Progenitor cell of endocrine pancreas (in vitro differentiated cells): Measurements from ENCODE around the gene TDRD10. TPM values are rescaled to one million over a fixed set of nuclear protein-coding genes. Genes with fewer than 3 reads are reported as not detected.

Experiments
- DNase-seq: peaks from one replicate; pipeline ENCODE4 v3.0.0; 2021; ENCODE audit warnings: low spot score; ENCODE audit not compliant: unreplicated experiment
- H3K27ac Mint-ChIP-seq: 2 replicates; pipeline ENCODE4 v1.8.0; 2021; ENCODE audit warnings: mild to moderate bottlenecking, moderate library complexity, mixed read lengths
- H3K27me3 Mint-ChIP-seq: 2 replicates; pipeline ENCODE4 v1.8.0; 2021; ENCODE audit warnings: mixed read lengths
- H3K36me3 Mint-ChIP-seq: 2 replicates; pipeline ENCODE4 v1.8.0; 2022; ENCODE audit warnings: mixed read lengths; ENCODE audit not compliant: insufficient read depth
- H3K4me1 Mint-ChIP-seq: 2 replicates; pipeline ENCODE4 v1.8.0; 2021; ENCODE audit warnings: low read depth, mixed read lengths
- H3K4me3 Mint-ChIP-seq: 2 replicates; pipeline ENCODE4 v1.8.0; 2021; ENCODE audit warnings: low read depth, mild to moderate bottlenecking, moderate library complexity, mixed read lengths
- H3K9me3 Mint-ChIP-seq: 2 replicates; pipeline ENCODE4 v1.8.0; 2021; ENCODE audit warnings: low read depth, mixed read lengths
- CTCF ChIP-seq: fragments of 200-600 bp; sonication (generic); IDR thresholded peaks from one replicate; pipeline ENCODE4 v1.5.0; 2021; ENCODE audit warnings: antibody characterized with exemption, mild to moderate bottlenecking; ENCODE audit not compliant: unreplicated experiment
- long read RNA-seq: library from polyadenylated mRNA; unstranded; transcript quantifications from one replicate; pipeline ENCODE4 v2.0.0, GENCODE V29; 2020
- total RNA-seq: library from RNA; stranded (reverse); gene quantifications from 2 replicates; pipeline ENCODE4 v1.2.1, GENCODE V29; 2021

Gene TDRD10
- not detected in 2 replicates for total RNA-seq
- long read RNA-seq = 0 reads

- Mint-ChIP-seq H3K27me3 (peaks cover 72% of the 10 kb centered on the region), H3K4me3 (peak within 1 kb of the TSS; percentile 39)
Observed at GRCh38 chr1:154502066-154502743, at the start of gene TDRD10, which contains the start of gene SHE. Gene TDRD10, plus strand, starts transcription at chr1:154502219. Its CDS starts 4,685 bp downstream, at chr1:154506904. Gene SHE, minus strand, starts transcription at chr1:154502412. Its CDS starts 386 bp downstream, at chr1:154502026.

GRCh38 chr1:154453161-154453560, 48.9 kb upstream of the TDRD10 start:
- H3K27ac Mint-ChIP-seq = no peak overlapping the region

More at GRCh38 chr1:154502066-154502743, at the start of gene TDRD10, which contains the start of gene SHE:
- peak; percentile 10 for DNase-seq
- no peak within 1 kb of the TSS for H3K27ac Mint-ChIP-seq
- no peaks in the 10 kb centered on the region for H3K36me3 Mint-ChIP-seq
- TF ChIP-seq CTCF = no peak
- no peaks in the 10 kb centered on the region for H3K9me3 Mint-ChIP-seq
- peaks cover 1% of the 10 kb centered on the region for H3K4me1 Mint-ChIP-seq

GRCh38 chr1:154453574-154454352, 48.3 kb upstream of the TDRD10 start:
- DNase-seq = no peak
- Mint-ChIP-seq H3K9me3 (no peaks in the 10 kb centered on the region), H3K27ac (no peak overlapping the region)

More at GRCh38 chr1:154453161-154453560, 48.9 kb upstream of the TDRD10 start:
- no peak for TF ChIP-seq CTCF
- Mint-ChIP-seq H3K4me1 (no peaks in the 10 kb centered on the region), H3K4me3 (no peak overlapping the region), H3K36me3 (no peaks in the 10 kb centered on the region), H3K9me3 (no peaks in the 10 kb centered on the region), H3K27me3 (peaks cover 16% of the 10 kb centered on the region)
- no peak for DNase-seq

GRCh38 chr1:154454386-154455120, 47.5 kb upstream of the TDRD10 start:
- Mint-ChIP-seq H3K27ac (no peak overlapping the region), H3K27me3 (peaks cover 15% of the 10 kb centered on the region), H3K4me3 (no peak overlapping the region), H3K4me1 (no peaks in the 10 kb centered on the region), H3K36me3 (no peaks in the 10 kb centered on the region), H3K9me3 (no peaks in the 10 kb centered on the region)
- TF ChIP-seq CTCF = no peak
- DNase-seq = no peak

More at GRCh38 chr1:154453574-154454352, 48.3 kb upstream of the TDRD10 start:
- TF ChIP-seq CTCF = no peak
- no peak overlapping the region for H3K4me3 Mint-ChIP-seq
- no peaks in the 10 kb centered on the region for H3K4me1 Mint-ChIP-seq
- no peaks in the 10 kb centered on the region for H3K36me3 Mint-ChIP-seq
- peaks cover 16% of the 10 kb centered on the region for H3K27me3 Mint-ChIP-seq

- Mint-ChIP-seq H3K4me1 (no peaks in the 10 kb centered on the region), H3K9me3 (no peaks in the 10 kb centered on the region), H3K27ac (no peak overlapping the region), H3K4me3 (no peak overlapping the region), H3K36me3 (no peaks in the 10 kb centered on the region), H3K27me3 (peaks cover 14% of the 10 kb centered on the region)
- TF ChIP-seq CTCF = no peak
- DNase-seq = no peak
Observed at GRCh38 chr1:154456631-154457030, 45.4 kb upstream of the TDRD10 start.
